HCT116 (cell line): Measurements from ENCODE around the gene DHPS. TPM values are rescaled to one million over a fixed set of nuclear protein-coding genes. Genes with fewer than 3 reads are reported as not detected.

ENCODE experiments used
- ATAC-seq: fragments of 200-7000 bp; cut with Tn5 transposase; 2 replicates; pipeline ENCODE4 v1.9.1; 2020; ENCODE audit warnings: mild to moderate bottlenecking, moderate library complexity
- BruUV-seq: library from RNA; stranded (reverse); fragments of 400-500 nt; replicated peaks from 2 replicates; lab custom pipeline; 2021; lab: Mats Ljungman, UMichigan
- CTCF ChIA-PET: fragments of 300-600 bp; sonication (Branson Sonifier 250); formaldehyde crosslinking; loops from one replicate; lab custom pipeline; 2021; ENCODE audit warnings: antibody characterized with exemption; lab: Charles Lee
- POLR2A ChIA-PET: fragments of 300-600, 350-600 bp; sonication (Branson Sonifier 250); formaldehyde crosslinking; loops from one replicate; lab custom pipeline; 2021; ENCODE audit warnings: antibody characterized with exemption; lab: Charles Lee
- RAD21 ChIA-PET, 2 experiments: fragments of 300-600 bp; sonication (Branson Sonifier 250); formaldehyde crosslinking; loops; one replicate each; lab custom pipeline; 2023; ENCODE audit warnings: low total read pairs in 2 of 2; ENCODE audit not compliant: uncharacterized antibody in 2 of 2, unreplicated experiment in 2 of 2, low non-redundant PET in 1 of 2; lab: Charles Lee
- DNase-seq: peaks from one replicate; pipeline ENCODE4 v3.0.0-alpha.2; 2010; ENCODE audit warnings: low read depth, low spot score
- H2AFZ ChIP-seq: fragments of 200-600 bp; shearing (Covaris generic), sonication (generic); 2 replicates; pipeline ENCODE4 v1.6.1; 2017; ENCODE audit warnings: low read depth, mixed run types, mixed read lengths, antibody characterized with exemption, low read length; ENCODE audit not compliant: poor library complexity, severe bottlenecking
- H3K27ac ChIP-seq: 2 replicates; pipeline ENCODE4 v1.5.1; 2012; ENCODE audit warnings: low read depth, low read length
- H3K27me3 ChIP-seq: fragments of 200-600 bp; sonication (generic); 2 replicates; pipeline ENCODE4 v1.6.1; 2016; ENCODE audit warnings: mixed run types, low read length, mixed read lengths; ENCODE audit not compliant: insufficient read depth
- H3K36me3 ChIP-seq, 2 experiments: fragments of 200-500 bp in 1 of 2; fragments of 200-600 bp in 1 of 2; sonication (Bioruptor generic) in 1 of 2; sonication (generic) in 1 of 2; 2 replicates each; pipeline versions ENCODE4 v1.5.1 to v1.6.1; 2014 to 2016; ENCODE audit warnings: low read length in 2 of 2, inconsistent platforms in 1 of 2, mixed read lengths in 1 of 2, mixed run types in 1 of 2; ENCODE audit not compliant: insufficient read depth in 2 of 2, control insufficient read depth in 1 of 2
- H3K4me1 ChIP-seq, 2 experiments: fragments of 200-600 bp in 1 of 2; sonication (generic) in 1 of 2; 2 replicates each; pipeline versions ENCODE4 v1.5.1 to v1.6.1; 2012 to 2017; ENCODE audit warnings: low read length in 2 of 2, inconsistent platforms in 1 of 2, mild to moderate bottlenecking in 1 of 2, mixed read lengths in 1 of 2, mixed run types in 1 of 2, moderate library complexity in 1 of 2; ENCODE audit not compliant: insufficient read depth in 2 of 2, control insufficient read depth in 1 of 2
- H3K4me2 ChIP-seq: fragments of 200-600 bp; sonication (generic); 2 replicates; pipeline ENCODE4 v1.6.1; 2017; ENCODE audit warnings: mixed run types, low read length, mixed read lengths
- H3K4me3 ChIP-seq, 2 experiments: fragments of 200-600 bp in 1 of 2; sonication (generic) in 1 of 2; replicated peaks in 1 of 2; 2 replicates each; pipeline ENCODE4 v1.5.1; 2011 to 2016; ENCODE audit warnings: low read length in 2 of 2, control low read depth in 1 of 2, low read depth in 1 of 2, mild to moderate bottlenecking in 1 of 2, mixed read lengths in 1 of 2, mixed run types in 1 of 2
- H3K79me2 ChIP-seq: fragments of 200-600 bp; sonication (generic); 2 replicates; pipeline ENCODE4 v1.6.1; 2017; ENCODE audit warnings: mild to moderate bottlenecking, mixed run types, low read length, moderate library complexity, mixed read lengths; ENCODE audit not compliant: insufficient read depth
- H3K9ac ChIP-seq: fragments of 200-600 bp; sonication (generic); 2 replicates; pipeline ENCODE4 v1.6.1; 2016; ENCODE audit warnings: low read length, mixed read lengths
- H3K9me2 ChIP-seq: fragments of 200-600 bp; sonication (generic), shearing (Covaris generic); 2 replicates; pipeline ENCODE4 v1.6.1; 2017; ENCODE audit warnings: mixed run types, mild to moderate bottlenecking, moderate library complexity; ENCODE audit not compliant: insufficient read depth
- H3K9me3 ChIP-seq, 2 experiments: fragments of 200-500 bp in 1 of 2; fragments of 200-600 bp in 1 of 2; sonication (Bioruptor generic) in 1 of 2; sonication (generic) in 1 of 2; 2 replicates each; pipeline ENCODE4 v1.6.1; 2014 to 2017; ENCODE audit warnings: low read length in 2 of 2, mixed read lengths in 2 of 2, inconsistent platforms in 1 of 2, low read depth in 1 of 2, mild to moderate bottlenecking in 1 of 2, mixed run types in 1 of 2, moderate library complexity in 1 of 2; ENCODE audit not compliant: control insufficient read depth in 1 of 2, insufficient read depth in 1 of 2
- H4K20me1 ChIP-seq: fragments of 200-600 bp; sonication (generic), shearing (Covaris generic); 2 replicates; pipeline ENCODE4 v1.6.1; 2017; ENCODE audit warnings: mixed run types, mild to moderate bottlenecking, moderate library complexity; ENCODE audit not compliant: insufficient read depth
- CBX3 ChIP-seq: IDR thresholded peaks from 2 replicates; pipeline ENCODE4 v1.6.1; 2012; ENCODE audit warnings: low read depth
- CTCF ChIP-seq, 3 experiments: fragments of 200-600 bp in 1 of 3; sonication (generic) in 1 of 3; IDR thresholded peaks in 2 of 3; conservative IDR thresholded peaks in 1 of 3; 2 replicates each; pipeline ENCODE4 v1.5.1; 2012 to 2017; ENCODE audit warnings: low read depth in 2 of 3, low read length in 2 of 3, antibody characterized with exemption in 1 of 3, borderline replicate concordance in 1 of 3, control low read depth in 1 of 3, mild to moderate bottlenecking in 1 of 3, mixed read lengths in 1 of 3, mixed run types in 1 of 3, moderate library complexity in 1 of 3; ENCODE audit not compliant: insufficient read depth in 1 of 3
- EGR1 ChIP-seq: IDR thresholded peaks from 2 replicates; pipeline ENCODE4 v1.6.1; 2012; ENCODE audit warnings: low read depth
- ELF1 ChIP-seq: IDR thresholded peaks from 2 replicates; pipeline ENCODE4 v1.6.1; 2012; ENCODE audit warnings: low read depth, borderline replicate concordance
- JUND ChIP-seq: IDR thresholded peaks from 2 replicates; pipeline ENCODE4 v1.6.1; 2012
- POLR2A ChIP-seq: IDR thresholded peaks from 2 replicates; pipeline ENCODE4 v1.7.0; 2011; ENCODE audit warnings: borderline replicate concordance; ENCODE audit not compliant: insufficient read depth, insufficient read length; ENCODE audit errors: extremely low read depth
- POLR2AphosphoS5 ChIP-seq: IDR thresholded peaks from 2 replicates; pipeline ENCODE4 v1.6.1; 2011; ENCODE audit warnings: mild to moderate bottlenecking, low read depth, low read length, moderate library complexity
- ZFX ChIP-seq: fragments of 450-650 bp; IDR thresholded peaks from 2 replicates; pipeline ENCODE4 v1.6.1; 2017
- intact Hi-C: fragments of 100-400 bp; cut with micrococcal nuclease; formaldehyde crosslinking; loops from 2 replicates; pipeline ENCODE4 v1.10.0; 2022
- total RNA-seq: library from RNA; stranded (reverse); gene quantifications from one replicate; pipeline ENCODE4 v1.2.1, GENCODE V29; 2021; ENCODE audit not compliant: unreplicated experiment
- TF ChIP-seq, protein P1 (sequence below): IDR thresholded peaks from 2 replicates; pipeline ENCODE4 v1.6.1; 2012
- TF ChIP-seq, protein P2 (sequence below): IDR thresholded peaks from 2 replicates; pipeline ENCODE4 v1.6.1; 2012; ENCODE audit warnings: low read depth

The DHPS gene
- total RNA-seq, 1 experiment from 2014 or later: 134 TPM

GRCh38 chr19:12656899-12657571 lies 24.6 kb downstream of the DHPS start:
- ChIA-PET CTCF (no interaction called here), RAD21 (interaction anchor here in 1 of 2 experiments (0.7 kb wide), 1 partner anchor 15 kb away, joined by 7 read pairs; no protein-coding TSS in a partner anchor), POLR2A (no interaction called here)
- no peaks in the 10 kb centered on the region for H3K9me3 ChIP-seq
- H3K27ac ChIP-seq: no peak overlapping the region
- peaks cover 0 to 10% of the 10 kb centered on the region in 2 experiments; a peak in 2 of 4 replicates for H3K36me3 ChIP-seq
- no peaks in the 10 kb centered on the region for H3K4me1 ChIP-seq
- H3K4me2 ChIP-seq: no peak overlapping the region
- intact Hi-C loops: no loop called here
- no peaks in the 10 kb centered on the region for H3K27me3 ChIP-seq
- H3K4me3 ChIP-seq: no peak overlapping the region
- no peaks in the 10 kb centered on the region for H4K20me1 ChIP-seq
- no peak overlapping the region for H2AFZ ChIP-seq
- DNase-seq (no peak), ATAC-seq (peak; percentile 80)
- TF ChIP-seq ELF1 (no peak), CBX3 (no peak), POLR2AphosphoS5 (no peak), CTCF (IDR thresholded peaks at IDR 0.05 in 2 of 3, conservative IDR thresholded peaks at IDR 0.05 in 1 of 3; ENCODE audit: borderline replicate concordance in 1 of 3, insufficient read depth in 1 of 3, low read depth in 2 of 3, low read length in 2 of 3) (no peak), EGR1 (no peak), ZFX (no peak), POLR2A (no peak), JUND (no peak)
- TF ChIP-seq, protein P1, sequence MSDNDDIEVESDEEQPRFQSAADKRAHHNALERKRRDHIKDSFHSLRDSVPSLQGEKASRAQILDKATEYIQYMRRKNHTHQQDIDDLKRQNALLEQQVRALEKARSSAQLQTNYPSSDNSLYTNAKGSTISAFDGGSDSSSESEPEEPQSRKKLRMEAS: no peak
- TF ChIP-seq, protein P2, sequence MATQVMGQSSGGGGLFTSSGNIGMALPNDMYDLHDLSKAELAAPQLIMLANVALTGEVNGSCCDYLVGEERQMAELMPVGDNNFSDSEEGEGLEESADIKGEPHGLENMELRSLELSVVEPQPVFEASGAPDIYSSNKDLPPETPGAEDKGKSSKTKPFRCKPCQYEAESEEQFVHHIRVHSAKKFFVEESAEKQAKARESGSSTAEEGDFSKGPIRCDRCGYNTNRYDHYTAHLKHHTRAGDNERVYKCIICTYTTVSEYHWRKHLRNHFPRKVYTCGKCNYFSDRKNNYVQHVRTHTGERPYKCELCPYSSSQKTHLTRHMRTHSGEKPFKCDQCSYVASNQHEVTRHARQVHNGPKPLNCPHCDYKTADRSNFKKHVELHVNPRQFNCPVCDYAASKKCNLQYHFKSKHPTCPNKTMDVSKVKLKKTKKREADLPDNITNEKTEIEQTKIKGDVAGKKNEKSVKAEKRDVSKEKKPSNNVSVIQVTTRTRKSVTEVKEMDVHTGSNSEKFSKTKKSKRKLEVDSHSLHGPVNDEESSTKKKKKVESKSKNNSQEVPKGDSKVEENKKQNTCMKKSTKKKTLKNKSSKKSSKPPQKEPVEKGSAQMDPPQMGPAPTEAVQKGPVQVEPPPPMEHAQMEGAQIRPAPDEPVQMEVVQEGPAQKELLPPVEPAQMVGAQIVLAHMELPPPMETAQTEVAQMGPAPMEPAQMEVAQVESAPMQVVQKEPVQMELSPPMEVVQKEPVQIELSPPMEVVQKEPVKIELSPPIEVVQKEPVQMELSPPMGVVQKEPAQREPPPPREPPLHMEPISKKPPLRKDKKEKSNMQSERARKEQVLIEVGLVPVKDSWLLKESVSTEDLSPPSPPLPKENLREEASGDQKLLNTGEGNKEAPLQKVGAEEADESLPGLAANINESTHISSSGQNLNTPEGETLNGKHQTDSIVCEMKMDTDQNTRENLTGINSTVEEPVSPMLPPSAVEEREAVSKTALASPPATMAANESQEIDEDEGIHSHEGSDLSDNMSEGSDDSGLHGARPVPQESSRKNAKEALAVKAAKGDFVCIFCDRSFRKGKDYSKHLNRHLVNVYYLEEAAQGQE: no peak
- no peaks in the 10 kb centered on the region for H3K9me2 ChIP-seq
- H3K79me2 ChIP-seq: no peaks in the 10 kb centered on the region
- no TSS peak for BruUV-seq
- H3K9ac ChIP-seq: no peak overlapping the region
